Measurements from ENCODE around the gene ME1. TPM values are rescaled to one million over a fixed set of nuclear protein-coding genes. Genes with fewer than 3 reads are reported as not detected.
"Not testable (repeated sequence)": the region's sequence is repeated elsewhere in the genome, so short reads cannot be mapped to it uniquely, and the experiment has no call there.

ME1 gene
- total RNA-seq, 3 donors from 2014 or later: 5.2 to 34.6 (median 7.2) TPM

- intact Hi-C loops (cut with DNase I; ENCODE audit: low total_unique reads): no loop called here
- no peak for DNase-seq (ENCODE audit: low spot score in 2 of 2)
- H3K27me3 ChIP-seq: no peaks in the 10 kb centered on the region
These were observed 137.7 kb downstream of the ME1 start for GRCh38 chr6:83292900-83293843.

DNA sequence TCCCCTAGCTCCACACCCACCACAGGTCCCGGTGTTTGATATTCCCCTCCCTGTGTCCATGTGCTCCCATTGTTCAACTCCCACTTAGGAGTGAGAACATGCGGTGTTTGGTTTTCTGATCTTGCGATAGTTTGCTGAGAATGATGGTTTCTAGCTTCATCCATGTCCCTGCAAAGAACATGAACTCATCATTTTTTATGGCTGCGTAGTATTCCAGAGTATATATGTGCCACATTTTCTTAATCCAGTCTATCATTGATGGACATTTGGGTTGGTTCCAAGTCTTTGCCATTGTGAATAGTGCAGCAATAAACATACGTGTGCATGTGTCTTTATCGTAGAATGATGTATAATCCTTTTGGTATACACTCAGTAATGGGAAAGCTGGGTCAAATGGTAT is 143.6 kb downstream of the ME1 start:
- H3K27me3 ChIP-seq; H3K27ac ChIP-seq; H3K36me3 ChIP-seq; intact Hi-C loops (cut with DNase I; ENCODE audit: low total_unique reads); DNase-seq (ENCODE audit: low spot score in 2 of 2); H3K4me3 ChIP-seq; H3K4me1 ChIP-seq: not testable (repeated sequence)
- peaks cover 0 to 12% of the 10 kb centered on the region in 2 donors for H3K9me3 ChIP-seq

More at GRCh38 chr6:83292900-83293843, 137.7 kb downstream of the ME1 start:
- TF ChIP-seq POLR2AphosphoS5 (IDR thresholded peaks at IDR 0.05) (no peak), CTCF (IDR thresholded peaks at IDR 0.05) (no peak), POLR2A (IDR thresholded peaks at IDR 0.05) (no peak)
- Histone ChIP-seq H3K4me3 (no peak overlapping the region), H3K27ac (no peak overlapping the region), H3K36me3 (no peaks in the 10 kb centered on the region), H3K4me1 (no peaks in the 10 kb centered on the region), H3K9me3 (peaks cover 0 to 7% of the 10 kb centered on the region in 2 donors)

- no peaks in the 10 kb centered on the region for H3K36me3 ChIP-seq
- H3K9me3 ChIP-seq: peaks cover 0 to 12% of the 10 kb centered on the region in 2 donors
- H3K27ac ChIP-seq: no peak overlapping the region
- H3K4me1 ChIP-seq: no peaks in the 10 kb centered on the region
- H3K4me3 ChIP-seq: no peak overlapping the region
- no peaks in the 10 kb centered on the region for H3K27me3 ChIP-seq
- no peak for DNase-seq (ENCODE audit: low spot score in 2 of 2)
- intact Hi-C loops (cut with DNase I; ENCODE audit: low total_unique reads): no loop called here
- TF ChIP-seq POLR2AphosphoS5 (IDR thresholded peaks at IDR 0.05): no peak
- no peak for TF ChIP-seq POLR2A (IDR thresholded peaks at IDR 0.05)
- no peak for TF ChIP-seq CTCF (IDR thresholded peaks at IDR 0.05)
These were observed 144.9 kb downstream of the ME1 start for GRCh38 chr6:83285917-83286316.

GRCh38 chr6:83273596-83273995 is 157.3 kb downstream of the ME1 start:
- Histone ChIP-seq H3K27ac (no peak overlapping the region), H3K4me1 (no peaks in the 10 kb centered on the region), H3K4me3 (no peak overlapping the region), H3K27me3 (no peaks in the 10 kb centered on the region), H3K9me3 (no peaks in the 10 kb centered on the region), H3K36me3 (no peaks in the 10 kb centered on the region)
- intact Hi-C loops (cut with DNase I; ENCODE audit: low total_unique reads): no loop called here
- no peak for DNase-seq (ENCODE audit: low spot score in 2 of 2)
- no peak for TF ChIP-seq POLR2A (IDR thresholded peaks at IDR 0.05)
- TF ChIP-seq POLR2AphosphoS5 (IDR thresholded peaks at IDR 0.05): no peak
- TF ChIP-seq CTCF (IDR thresholded peaks at IDR 0.05): no peak

DNA sequence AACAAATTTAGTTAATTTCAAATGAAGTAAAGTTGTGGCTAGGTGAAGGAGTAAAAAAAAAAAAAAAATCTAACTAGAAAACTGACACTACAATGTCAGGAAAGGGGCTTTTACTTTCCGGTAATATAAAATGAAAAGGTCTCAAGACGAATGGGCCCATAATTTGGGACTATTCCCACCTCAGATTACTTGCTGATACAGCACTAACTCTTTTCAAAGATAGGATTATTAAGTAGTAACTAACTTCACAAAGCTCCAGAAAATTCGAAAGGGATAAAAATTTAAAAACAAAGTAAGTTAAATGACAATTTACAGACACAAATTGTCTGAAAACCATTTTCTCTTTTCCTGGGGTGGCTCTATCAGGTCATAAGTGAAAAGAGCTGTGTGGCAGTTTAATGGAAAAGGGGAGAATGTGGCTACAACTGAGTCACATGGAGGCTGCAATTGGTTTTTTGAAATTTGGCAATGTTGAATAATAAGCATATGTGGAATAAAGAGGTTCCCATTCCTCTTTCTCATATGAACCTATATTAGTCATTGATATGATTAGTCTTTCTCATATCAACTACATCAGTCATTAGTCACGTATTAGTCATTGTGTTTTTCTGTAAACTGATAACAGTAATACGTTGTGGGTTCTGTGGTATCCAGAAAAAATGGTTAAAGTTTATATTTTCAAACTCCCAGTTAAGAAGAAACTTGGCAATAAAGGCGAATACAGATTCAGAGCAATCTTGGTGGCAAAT is 159.7 kb downstream of the ME1 start:
- H3K27ac ChIP-seq: no peak overlapping the region
- H3K4me3 ChIP-seq: no peak overlapping the region
- no peaks in the 10 kb centered on the region for H3K27me3 ChIP-seq
- no peaks in the 10 kb centered on the region for H3K9me3 ChIP-seq
- no peak for DNase-seq (ENCODE audit: low spot score in 2 of 2)
- H3K4me1 ChIP-seq: no peaks in the 10 kb centered on the region
- no peaks in the 10 kb centered on the region for H3K36me3 ChIP-seq
- intact Hi-C loops (cut with DNase I; ENCODE audit: low total_unique reads): no loop called here
- no peak for TF ChIP-seq POLR2A (IDR thresholded peaks at IDR 0.05)
- no peak for TF ChIP-seq POLR2AphosphoS5 (IDR thresholded peaks at IDR 0.05)
- no peak for TF ChIP-seq CTCF (IDR thresholded peaks at IDR 0.05)

Data from breast epithelium (tissue), 4 donors.